WTC11 (cell line): ENCODE measurements around the gene ZNF609.

ENCODE experiments used
- ELF4 ChIP-seq: sonication (generic); formaldehyde crosslinking; IDR thresholded peaks from 2 replicates; pipeline ENCODE4 v1.8.1; 2022; ENCODE audit warnings: low read depth, mild to moderate bottlenecking, moderate library complexity, missing genetic modification reagents
- ESRRA ChIP-seq: sonication (generic); formaldehyde crosslinking; IDR thresholded peaks from 2 replicates; pipeline ENCODE4 v1.8.1; 2022; ENCODE audit warnings: mild to moderate bottlenecking, missing genetic modification reagents, borderline replicate concordance
- FOXP4 ChIP-seq: sonication (generic); formaldehyde crosslinking; IDR thresholded peaks from 2 replicates; pipeline ENCODE4 v1.8.0; 2022; ENCODE audit warnings: mild to moderate bottlenecking, missing genetic modification reagents
- IRF1 ChIP-seq: sonication (generic); formaldehyde crosslinking; IDR thresholded peaks from 2 replicates; pipeline ENCODE4 v1.8.0; 2023; ENCODE audit warnings: missing genetic modification reagents
- MXD4 ChIP-seq: fragments of 250-450 bp; sonication (Bioruptor Pico); IDR thresholded peaks from 2 replicates; pipeline ENCODE4 v1.8.0; 2021; ENCODE audit warnings: mild to moderate bottlenecking, moderate library complexity, borderline replicate concordance
- NR1H2 ChIP-seq: sonication (generic); formaldehyde crosslinking; IDR thresholded peaks from 2 replicates; pipeline ENCODE4 v1.9.0; 2021; ENCODE audit warnings: mild to moderate bottlenecking, moderate library complexity, missing genetic modification reagents
- NR2C2 ChIP-seq: sonication (generic); formaldehyde crosslinking; IDR thresholded peaks from 2 replicates; pipeline ENCODE4 v1.8.0; 2022; ENCODE audit warnings: mild to moderate bottlenecking, missing genetic modification reagents
- NR3C1 ChIP-seq: sonication (generic); formaldehyde crosslinking; conservative IDR thresholded peaks from 2 replicates; pipeline ENCODE4 v1.8.1; 2023; ENCODE audit warnings: low read depth, mild to moderate bottlenecking, missing genetic modification reagents
- SMAD3 ChIP-seq: sonication (generic); formaldehyde crosslinking; IDR thresholded peaks from 2 replicates; pipeline ENCODE4 v1.8.0; 2022; ENCODE audit warnings: missing genetic modification reagents, mild to moderate bottlenecking, borderline replicate concordance
- SP1 ChIP-seq: sonication (generic); formaldehyde crosslinking; conservative IDR thresholded peaks from 2 replicates; pipeline ENCODE4 v1.8.1; 2022; ENCODE audit warnings: missing genetic modification reagents
- ZNF138 ChIP-seq: sonication (generic); formaldehyde crosslinking; conservative IDR thresholded peaks from 2 replicates; pipeline ENCODE4 v1.8.1; 2022; ENCODE audit warnings: mild to moderate bottlenecking, moderate library complexity, missing genetic modification reagents
- TF ChIP-seq, protein P1 (sequence below): fragments of 200-600 bp; IDR thresholded peaks from 2 replicates; pipeline ENCODE4 v1.8.0; 2022; ENCODE audit warnings: antibody characterized with exemption
- TF ChIP-seq, protein P2 (sequence below): sonication (generic); formaldehyde crosslinking; IDR thresholded peaks from 2 replicates; pipeline ENCODE4 v1.8.1; 2022; ENCODE audit warnings: missing genetic modification reagents, borderline replicate concordance

DNA sequence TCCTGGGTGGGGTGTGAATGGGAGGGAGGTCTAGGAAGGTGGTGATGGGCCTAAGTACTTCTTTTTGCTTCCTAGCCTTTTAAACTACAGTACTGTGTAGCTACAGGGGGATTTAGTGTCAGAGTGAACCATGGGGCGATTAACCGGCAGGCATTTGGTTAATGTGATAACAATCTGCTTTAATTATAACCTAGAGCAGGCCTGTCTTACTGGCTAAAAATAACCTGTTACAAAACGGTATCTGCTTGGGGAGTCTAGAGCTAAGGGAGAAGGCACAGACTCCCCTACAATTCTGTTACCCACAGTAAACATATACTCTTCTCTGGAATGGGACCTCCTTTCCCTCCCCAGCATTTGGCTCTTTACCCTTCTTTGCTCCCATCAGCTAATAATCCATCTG lies 229.6 kb downstream of the ZNF609 start:
- TF ChIP-seq ESRRA (CRISPR knock-in tag) (no peak), FOXP4 (CRISPR knock-in tag) (no peak), NR1H2 (CRISPR knock-in tag) (no peak), NR3C1 (CRISPR knock-in tag) (no peak), NR2C2 (CRISPR knock-in tag) (no peak), ELF4 (CRISPR knock-in tag) (no peak), ZNF138 (CRISPR knock-in tag) (no peak), IRF1 (CRISPR knock-in tag) (no peak), SP1 (CRISPR knock-in tag) (no peak), SMAD3 (CRISPR knock-in tag) (no peak), MXD4 (no peak)
- TF ChIP-seq, protein P1, sequence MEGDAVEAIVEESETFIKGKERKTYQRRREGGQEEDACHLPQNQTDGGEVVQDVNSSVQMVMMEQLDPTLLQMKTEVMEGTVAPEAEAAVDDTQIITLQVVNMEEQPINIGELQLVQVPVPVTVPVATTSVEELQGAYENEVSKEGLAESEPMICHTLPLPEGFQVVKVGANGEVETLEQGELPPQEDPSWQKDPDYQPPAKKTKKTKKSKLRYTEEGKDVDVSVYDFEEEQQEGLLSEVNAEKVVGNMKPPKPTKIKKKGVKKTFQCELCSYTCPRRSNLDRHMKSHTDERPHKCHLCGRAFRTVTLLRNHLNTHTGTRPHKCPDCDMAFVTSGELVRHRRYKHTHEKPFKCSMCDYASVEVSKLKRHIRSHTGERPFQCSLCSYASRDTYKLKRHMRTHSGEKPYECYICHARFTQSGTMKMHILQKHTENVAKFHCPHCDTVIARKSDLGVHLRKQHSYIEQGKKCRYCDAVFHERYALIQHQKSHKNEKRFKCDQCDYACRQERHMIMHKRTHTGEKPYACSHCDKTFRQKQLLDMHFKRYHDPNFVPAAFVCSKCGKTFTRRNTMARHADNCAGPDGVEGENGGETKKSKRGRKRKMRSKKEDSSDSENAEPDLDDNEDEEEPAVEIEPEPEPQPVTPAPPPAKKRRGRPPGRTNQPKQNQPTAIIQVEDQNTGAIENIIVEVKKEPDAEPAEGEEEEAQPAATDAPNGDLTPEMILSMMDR = no peak
- TF ChIP-seq, protein P2, sequence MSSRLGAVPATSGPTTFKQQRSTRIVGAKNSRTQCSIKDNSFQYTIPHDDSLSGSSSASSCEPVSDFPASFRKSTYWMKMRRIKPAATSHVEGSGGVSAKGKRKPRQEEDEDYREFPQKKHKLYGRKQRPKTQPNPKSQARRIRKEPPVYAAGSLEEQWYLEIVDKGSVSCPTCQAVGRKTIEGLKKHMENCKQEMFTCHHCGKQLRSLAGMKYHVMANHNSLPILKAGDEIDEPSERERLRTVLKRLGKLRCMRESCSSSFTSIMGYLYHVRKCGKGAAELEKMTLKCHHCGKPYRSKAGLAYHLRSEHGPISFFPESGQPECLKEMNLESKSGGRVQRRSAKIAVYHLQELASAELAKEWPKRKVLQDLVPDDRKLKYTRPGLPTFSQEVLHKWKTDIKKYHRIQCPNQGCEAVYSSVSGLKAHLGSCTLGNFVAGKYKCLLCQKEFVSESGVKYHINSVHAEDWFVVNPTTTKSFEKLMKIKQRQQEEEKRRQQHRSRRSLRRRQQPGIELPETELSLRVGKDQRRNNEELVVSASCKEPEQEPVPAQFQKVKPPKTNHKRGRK (CRISPR knock-in tag) = no peak
